ENCODE data around the gene HPCAL4.
A peak's percentile ranks its signal among the peaks of the same experiment; 100 is the strongest.

The HPCAL4 gene

GRCh38 chr1:39691383-39692151, at the start of gene HPCAL4:
TSS of gene HPCAL4 (minus strand) at chr1:39691433. CDS start at chr1:39684603, 6,830 bp downstream.
- H3K4me3 ChIP-seq (replicated peaks; ENCODE audit: low read depth, low read length): peak within 1 kb of the TSS; percentile 55
- DNase-seq (ENCODE audit: extremely low read depth, insufficient read length): peak; percentile 77

GRCh38 chr1:39738622-39739366, 47.6 kb upstream of the HPCAL4 start, which contains the start of gene PPIE:
TSS of gene PPIE (plus strand) at chr1:39738882. CDS start at chr1:39738901, 19 bp downstream.
- Histone ChIP-seq H3K36me3 (ENCODE audit: control insufficient read depth, insufficient read depth, low read length) (peaks cover 9% of the 10 kb centered on the region), H3K4me3 (replicated peaks; ENCODE audit: low read depth, low read length) (peak within 1 kb of the TSS; percentile 77), H3K27me3 (replicated peaks; ENCODE audit: control insufficient read depth, insufficient read depth, low read length) (no peaks in the 10 kb centered on the region)
- TF ChIP-seq CTCF (IDR thresholded peaks at IDR 0.05; ENCODE audit: insufficient read depth, low read length, poor library complexity, severe bottlenecking): no peak
- DNase-seq (ENCODE audit: extremely low read depth, insufficient read length): peak; percentile 91

More at GRCh38 chr1:39691383-39692151, at the start of gene HPCAL4:
- no peaks in the 10 kb centered on the region; the same call in 1 of the 2 replicates for H3K27me3 ChIP-seq (replicated peaks; ENCODE audit: control insufficient read depth, insufficient read depth, low read length)
- H3K36me3 ChIP-seq (ENCODE audit: control insufficient read depth, insufficient read depth, low read length): no peaks in the 10 kb centered on the region
- no peak for TF ChIP-seq CTCF (IDR thresholded peaks at IDR 0.05; ENCODE audit: insufficient read depth, low read length, poor library complexity, severe bottlenecking)

GRCh38 chr1:39737546-39738169, 46.4 kb upstream of the HPCAL4 start:
- peaks cover 4% of the 10 kb centered on the region; the same call in 1 of the 2 replicates for H3K36me3 ChIP-seq (ENCODE audit: control insufficient read depth, insufficient read depth, low read length)
- no peak for DNase-seq (ENCODE audit: extremely low read depth, insufficient read length)
- no peaks in the 10 kb centered on the region for H3K27me3 ChIP-seq (replicated peaks; ENCODE audit: control insufficient read depth, insufficient read depth, low read length)
- no peak for TF ChIP-seq CTCF (IDR thresholded peaks at IDR 0.05; ENCODE audit: insufficient read depth, low read length, poor library complexity, severe bottlenecking)
- H3K4me3 ChIP-seq (replicated peaks; ENCODE audit: low read depth, low read length): no peak overlapping the region

- Histone ChIP-seq H3K36me3 (ENCODE audit: control insufficient read depth, insufficient read depth, low read length) (no peaks in the 10 kb centered on the region), H3K27me3 (replicated peaks; ENCODE audit: control insufficient read depth, insufficient read depth, low read length) (no peaks in the 10 kb centered on the region), H3K4me3 (replicated peaks; ENCODE audit: low read depth, low read length) (no peak overlapping the region)
- TF ChIP-seq CTCF (IDR thresholded peaks at IDR 0.05; ENCODE audit: insufficient read depth, low read length, poor library complexity, severe bottlenecking): no peak
- no peak for DNase-seq (ENCODE audit: extremely low read depth, insufficient read length)
Observed at GRCh38 chr1:39735731-39736130, 44.5 kb upstream of the HPCAL4 start.

GRCh38 chr1:39733161-39733560, 41.9 kb upstream of the HPCAL4 start:
- Histone ChIP-seq H3K36me3 (ENCODE audit: control insufficient read depth, insufficient read depth, low read length) (no peaks in the 10 kb centered on the region), H3K27me3 (replicated peaks; ENCODE audit: control insufficient read depth, insufficient read depth, low read length) (no peaks in the 10 kb centered on the region), H3K4me3 (replicated peaks; ENCODE audit: low read depth, low read length) (no peak overlapping the region)
- TF ChIP-seq CTCF (IDR thresholded peaks at IDR 0.05; ENCODE audit: insufficient read depth, low read length, poor library complexity, severe bottlenecking): no peak
- DNase-seq (ENCODE audit: extremely low read depth, insufficient read length): no peak
